ENCODE measurements around the gene COL20A1. TPM values are rescaled to one million over a fixed set of nuclear protein-coding genes. Genes with fewer than 3 reads are reported as not detected.

The COL20A1 gene
- total RNA-seq, 1 experiment from 2014 or later, result 2.3 TPM

DNA sequence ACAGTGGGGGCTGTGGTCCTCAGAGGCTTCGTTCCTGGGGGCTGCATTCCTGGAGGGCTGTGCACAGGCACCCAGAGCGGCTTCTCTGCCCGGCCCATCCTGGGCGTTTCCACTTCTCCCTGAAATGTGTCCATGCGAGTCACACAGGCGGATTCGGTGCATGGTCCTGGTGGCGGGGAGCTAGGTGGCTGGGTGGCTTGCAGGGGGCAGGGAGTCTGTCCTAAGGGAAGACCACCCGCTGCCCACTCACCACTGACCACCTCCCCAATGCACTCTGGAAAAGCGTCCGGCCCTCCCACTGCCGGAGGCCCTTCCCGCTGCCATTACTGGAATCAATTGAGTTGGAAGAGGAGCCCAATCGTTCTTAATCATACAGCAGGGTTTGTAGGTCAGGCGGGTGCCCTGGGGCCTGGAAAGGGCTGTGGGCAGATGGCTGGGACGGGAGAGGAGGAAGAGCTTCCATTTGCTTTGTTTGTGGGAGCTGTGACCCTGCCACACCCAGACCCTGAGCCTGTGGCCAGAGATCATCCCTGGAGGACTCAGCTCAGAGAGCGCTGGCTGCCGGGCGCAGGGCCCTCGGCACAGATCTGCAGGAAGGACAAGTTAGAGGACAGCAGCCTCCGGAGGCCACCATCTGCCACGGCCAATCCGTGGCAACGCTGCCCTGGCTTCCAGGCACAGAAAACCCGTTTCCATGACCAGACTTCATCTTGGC, 61.8 kb downstream of the COL20A1 start:
- no peak overlapping the region for H3K4ac ChIP-seq (ENCODE audit: low read depth, low read length)
- no peak overlapping the region for H3K14ac ChIP-seq (ENCODE audit: insufficient read depth, low read length)
- H2BK120ac ChIP-seq (ENCODE audit: low read depth, low read length, poor library complexity, severe bottlenecking), result no peak overlapping the region
- Mint-ChIP-seq H3K9me3 (peaks cover 0 to 10% of the 10 kb centered on the region in 2 experiments; a peak in 2 of 5 replicates), H3K4me3 (no peak overlapping the region), H3K27ac (peak overlapping the region in 1 of 3 experiments; percentile 18; a peak in 1 of 7 replicates), H3K27me3 (ENCODE audit: low read depth) (peaks cover 21% of the 10 kb centered on the region), H3K4me1 (peaks cover 5 to 9% of the 10 kb centered on the region in 2 experiments), H3K36me3 (ENCODE audit: insufficient read depth in 1 of 3, low read depth in 3 of 3) (peaks cover 0 to 7% (median 4%) of the 10 kb centered on the region in 3 experiments; a peak in 3 of 7 replicates)
- no peak overlapping the region for H3K4me2 ChIP-seq (ENCODE audit: insufficient read depth, insufficient read length, low read length)
- no peak overlapping the region for H2AFZ ChIP-seq (ENCODE audit: low read length)
- no peaks in the 10 kb centered on the region for H3K27me3 ChIP-seq (ENCODE audit: insufficient read depth, low read length)
- H2BK20ac ChIP-seq (ENCODE audit: low read depth, low read length, poor library complexity, severe bottlenecking), result no peak overlapping the region
- TF ChIP-seq, protein P1, sequence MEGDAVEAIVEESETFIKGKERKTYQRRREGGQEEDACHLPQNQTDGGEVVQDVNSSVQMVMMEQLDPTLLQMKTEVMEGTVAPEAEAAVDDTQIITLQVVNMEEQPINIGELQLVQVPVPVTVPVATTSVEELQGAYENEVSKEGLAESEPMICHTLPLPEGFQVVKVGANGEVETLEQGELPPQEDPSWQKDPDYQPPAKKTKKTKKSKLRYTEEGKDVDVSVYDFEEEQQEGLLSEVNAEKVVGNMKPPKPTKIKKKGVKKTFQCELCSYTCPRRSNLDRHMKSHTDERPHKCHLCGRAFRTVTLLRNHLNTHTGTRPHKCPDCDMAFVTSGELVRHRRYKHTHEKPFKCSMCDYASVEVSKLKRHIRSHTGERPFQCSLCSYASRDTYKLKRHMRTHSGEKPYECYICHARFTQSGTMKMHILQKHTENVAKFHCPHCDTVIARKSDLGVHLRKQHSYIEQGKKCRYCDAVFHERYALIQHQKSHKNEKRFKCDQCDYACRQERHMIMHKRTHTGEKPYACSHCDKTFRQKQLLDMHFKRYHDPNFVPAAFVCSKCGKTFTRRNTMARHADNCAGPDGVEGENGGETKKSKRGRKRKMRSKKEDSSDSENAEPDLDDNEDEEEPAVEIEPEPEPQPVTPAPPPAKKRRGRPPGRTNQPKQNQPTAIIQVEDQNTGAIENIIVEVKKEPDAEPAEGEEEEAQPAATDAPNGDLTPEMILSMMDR (conservative IDR thresholded peaks at IDR 0.05), result no peak
- H3K4me1 ChIP-seq (ENCODE audit: insufficient read depth, low read length), result no peaks in the 10 kb centered on the region
- H3K9ac ChIP-seq (ENCODE audit: extremely low read depth, insufficient read length, low read length), result no peak overlapping the region
- no peak overlapping the region for H4K8ac ChIP-seq (replicated peaks; ENCODE audit: insufficient read length, low read depth, low read length)
- H3K9me3 ChIP-seq (ENCODE audit: control insufficient read depth, low read depth, low read length), result no peaks in the 10 kb centered on the region
- no peak overlapping the region for H2BK5ac ChIP-seq (ENCODE audit: insufficient read length, low read length)
- no CpG with 5 or more reads among the region's 25 CpGs for WGBS (ENCODE audit: extremely low coverage, insufficient read length, low lambda C conversion rate)
- no peak overlapping the region for H3K27ac ChIP-seq (ENCODE audit: insufficient read length, low read depth, low read length)
- H4K5ac ChIP-seq (ENCODE audit: insufficient read length, low read depth, low read length), result no peak overlapping the region
- no peak overlapping the region for H2BK15ac ChIP-seq (ENCODE audit: low read depth, low read length)
- no peak overlapping the region for H2AK5ac ChIP-seq (ENCODE audit: insufficient read length, low read length)
- peaks cover 2% of the 10 kb centered on the region for H4K20me1 ChIP-seq (ENCODE audit: control insufficient read depth, insufficient read depth, insufficient read length)
- DNase-seq, result no peak
- no peak overlapping the region for H4K91ac ChIP-seq (ENCODE audit: insufficient read length, low read depth, low read length)
- no peak overlapping the region for H3K56ac ChIP-seq (ENCODE audit: insufficient read length, low read depth, low read length)
- H3K23ac ChIP-seq (ENCODE audit: insufficient read length, low read depth, low read length), result no peak overlapping the region
- H2BK12ac ChIP-seq (ENCODE audit: insufficient read length, low read depth, low read length), result no peak overlapping the region
- no peak overlapping the region for H3T11ph ChIP-seq (ENCODE audit: low read length)
- no peaks in the 10 kb centered on the region for H3K23me2 ChIP-seq (ENCODE audit: insufficient read length, low read depth, low read length, poor library complexity, severe bottlenecking)
- H3K18ac ChIP-seq (ENCODE audit: insufficient read length, low read depth, low read length), result no peak overlapping the region
- H3K79me1 ChIP-seq (ENCODE audit: insufficient read depth, low read depth, low read length, poor library complexity, severe bottlenecking), result no peaks in the 10 kb centered on the region
- H3K79me2 ChIP-seq (ENCODE audit: insufficient read depth, low read length), result no peaks in the 10 kb centered on the region

Measured in H9 (cell line).